Panc1 (cell line): Measurements from ENCODE around the gene OR2AE1. TPM values are rescaled to one million over a fixed set of nuclear protein-coding genes. Genes with fewer than 3 reads are reported as not detected.

Source experiments
- ATAC-seq: fragments of 200-7000 bp; cut with Tn5 transposase; 2 replicates; pipeline ENCODE4 v1.9.1; 2020; ENCODE audit warnings: mild to moderate bottlenecking, moderate library complexity
- BruUV-seq: library from RNA; stranded (reverse); fragments of 400-500 nt; replicated peaks from 2 replicates; lab custom pipeline; 2021; lab: Mats Ljungman, UMichigan
- CTCF ChIA-PET: fragments of 300-600 bp; sonication (Branson Sonifier 250); formaldehyde crosslinking; loops from one replicate; lab custom pipeline; 2022; ENCODE audit warnings: antibody characterized with exemption; lab: Charles Lee
- POLR2A ChIA-PET: fragments of 300-600 bp; sonication (Branson Sonifier 250); formaldehyde crosslinking; loops from one replicate; lab custom pipeline; 2022; ENCODE audit warnings: antibody characterized with exemption; lab: Charles Lee
- DNase-seq: peaks from one replicate; pipeline ENCODE4 v3.0.0-alpha.2; 2010; ENCODE audit warnings: low read depth, low spot score
- H3K27ac ChIP-seq: 2 replicates; pipeline ENCODE4 v1.5.1; 2011; ENCODE audit warnings: mild to moderate bottlenecking, low read length, inconsistent platforms
- H3K27me3 ChIP-seq: fragments of 200-500 bp; sonication (Bioruptor generic); 2 replicates; pipeline ENCODE4 v1.6.0; 2014; ENCODE audit warnings: low read length, inconsistent platforms; ENCODE audit not compliant: control insufficient read depth, insufficient read depth
- H3K36me3 ChIP-seq: fragments of 200-500 bp; sonication (Bioruptor generic); 2 replicates; pipeline ENCODE4 v1.5.1; 2014; ENCODE audit warnings: inconsistent platforms, mild to moderate bottlenecking, low read length, moderate library complexity; ENCODE audit not compliant: control insufficient read depth, insufficient read depth
- H3K4me1 ChIP-seq: 2 replicates; pipeline ENCODE4 v1.5.1; 2011; ENCODE audit warnings: inconsistent platforms, mild to moderate bottlenecking, low read length, moderate library complexity; ENCODE audit not compliant: control insufficient read depth, insufficient read depth
- H3K4me3 ChIP-seq, 2 experiments: 2 replicates each; pipeline ENCODE4 v1.5.1; 2011 to 2012; ENCODE audit warnings: low read depth in 2 of 2, low read length in 2 of 2, mild to moderate bottlenecking in 2 of 2, inconsistent platforms in 1 of 2, moderate library complexity in 1 of 2
- H3K9me3 ChIP-seq: fragments of 200-500 bp; sonication (Bioruptor generic); 2 replicates; pipeline ENCODE4 v1.5.1; 2014; ENCODE audit warnings: low read depth, mild to moderate bottlenecking, inconsistent platforms, low read length, moderate library complexity; ENCODE audit not compliant: control insufficient read depth, insufficient read depth
- CTCF ChIP-seq: fragments of 450-650 bp; IDR thresholded peaks from 2 replicates; pipeline ENCODE4 v1.5.1; 2017; ENCODE audit warnings: mild to moderate bottlenecking
- POLR2AphosphoS5 ChIP-seq: IDR thresholded peaks from 2 replicates; pipeline ENCODE4 v1.6.1; 2012; ENCODE audit warnings: mild to moderate bottlenecking, low read depth, low read length, moderate library complexity
- REST ChIP-seq, 2 experiments: IDR thresholded peaks; 2 replicates each; pipeline ENCODE4 v1.6.1; 2011 to 2012; ENCODE audit warnings: low read depth in 2 of 2, control low read depth in 1 of 2, low read length in 1 of 2, mild to moderate bottlenecking in 1 of 2, moderate library complexity in 1 of 2; ENCODE audit not compliant: insufficient read depth in 1 of 2
- SIN3A ChIP-seq: IDR thresholded peaks from 2 replicates; pipeline ENCODE4 v1.6.1; 2012; ENCODE audit warnings: low read depth, mild to moderate bottlenecking, low read length, moderate library complexity, borderline replicate concordance; ENCODE audit not compliant: insufficient read depth
- TCF7L2 ChIP-seq: IDR thresholded peaks from 2 replicates; pipeline ENCODE4 v1.6.1; 2011; ENCODE audit warnings: mild to moderate bottlenecking, low read depth, low read length, inconsistent platforms
- in situ Hi-C: cut with HindIII; loops from 2 replicates; pipeline ENCODE4 v1.10.0; 2016; ENCODE audit warnings: low sequenced_read_pairs, low pct_unique_long_range_greater_than_20kb
- intact Hi-C: fragments of 100-400 bp; cut with micrococcal nuclease; formaldehyde crosslinking; loops from one replicate; pipeline ENCODE4 v1.10.0; 2022; ENCODE audit not compliant: unreplicated experiment
- total RNA-seq: library from RNA; stranded (reverse); gene quantifications from one replicate; pipeline ENCODE4 v1.2.1, GENCODE V29; 2021; ENCODE audit not compliant: unreplicated experiment

Gene OR2AE1
- total RNA-seq, 1 experiment from 2014 or later, result not detected

GRCh38 chr7:99827040-99827778 is 49.6 kb downstream of the OR2AE1 start:
- no peaks in the 10 kb centered on the region for H3K4me1 ChIP-seq
- no peaks in the 10 kb centered on the region for H3K36me3 ChIP-seq
- H3K4me3 ChIP-seq, result no peak overlapping the region
- TF ChIP-seq SIN3A, result no peak
- TF ChIP-seq POLR2AphosphoS5, result no peak
- TF ChIP-seq CTCF, result no peak
- no peak for TF ChIP-seq REST (IDR thresholded peaks at IDR 0.05; ENCODE audit: insufficient read depth in 1 of 2, low read depth in 2 of 2, low read length in 1 of 2)
- TF ChIP-seq TCF7L2, result no peak
- H3K27ac ChIP-seq, result no peak overlapping the region
- ChIA-PET POLR2A (no interaction called here), CTCF (no interaction called here)
- no peak for ATAC-seq
- H3K9me3 ChIP-seq, result no peaks in the 10 kb centered on the region
- no peak for DNase-seq
- H3K27me3 ChIP-seq, result peaks cover 23% of the 10 kb centered on the region
- no TSS peak for BruUV-seq
- intact Hi-C loops (no loop called here), in situ Hi-C loops (no loop called here)

Other genes with a start within 250 kb of the OR2AE1 start
- gene CYP3A5, start 197.0 kb downstream of the OR2AE1 start, total RNA-seq, result 0.31 TPM
- gene CYP3A7, start 141.8 kb downstream of the OR2AE1 start, total RNA-seq, result not detected
- gene CYP3A4, start 92.8 kb downstream of the OR2AE1 start, total RNA-seq, result 0.15 TPM
- gene CYP3A43, start 49.0 kb downstream of the OR2AE1 start, total RNA-seq, result not detected
- gene TRIM4, start 42.5 kb upstream of the OR2AE1 start, total RNA-seq, result 28.1 TPM
- not detected for gene GJC3, start 52.6 kb upstream of the OR2AE1 start, total RNA-seq
- gene AZGP1, start 99.0 kb upstream of the OR2AE1 start, total RNA-seq, result 0.49 TPM
- 55.5 TPM for gene ZKSCAN1, start 138.6 kb upstream of the OR2AE1 start, total RNA-seq
- gene ZSCAN21, start 172.7 kb upstream of the OR2AE1 start, total RNA-seq, result 13.4 TPM
- gene ZNF3, start 204.7 kb upstream of the OR2AE1 start, total RNA-seq, result 32.9 TPM
- 182 TPM for gene COPS6, start 211.9 kb upstream of the OR2AE1 start, total RNA-seq
- 258 TPM for gene MCM7, start 224.4 kb upstream of the OR2AE1 start, total RNA-seq
- gene AP4M1, start 224.6 kb upstream of the OR2AE1 start, total RNA-seq, result 42.6 TPM
- gene TAF6, start 242.3 kb upstream of the OR2AE1 start, total RNA-seq, result 92.3 TPM
- gene CNPY4, start 242.6 kb upstream of the OR2AE1 start, total RNA-seq, result 12.6 TPM
- 5.2 TPM for gene MBLAC1, start 249.9 kb upstream of the OR2AE1 start, total RNA-seq